ENCODE data around the gene ZNF800. TPM values are rescaled to one million over a fixed set of nuclear protein-coding genes. Genes with fewer than 3 reads are reported as not detected.

Gene ZNF800
- total RNA-seq, result 10 to 100 TPM; 20.3 to 34.7 (median 22.9) TPM
- polyA plus RNA-seq, result 1 to 10 TPM; 4.2 to 7.4 TPM
- long read RNA-seq, donor 1, partial matches to known transcripts, result 5 of 9 reads
- long read RNA-seq, donor 1, other reads (novel, unspliced or antisense), result 4 of 9 reads
- long read RNA-seq, donor 2, full-length matches to known transcripts, result 9 of 30 reads
- long read RNA-seq, donor 2, partial matches to known transcripts, result 16 of 30 reads
- long read RNA-seq, donor 2, other reads (novel, unspliced or antisense), result 5 of 30 reads
- long read RNA-seq, donor 3, full-length matches to known transcripts, result 1 of 9 reads
- long read RNA-seq, donor 3, partial matches to known transcripts, result 5 of 9 reads
- long read RNA-seq, donor 3, other reads (novel, unspliced or antisense), result 3 of 9 reads

DNA sequence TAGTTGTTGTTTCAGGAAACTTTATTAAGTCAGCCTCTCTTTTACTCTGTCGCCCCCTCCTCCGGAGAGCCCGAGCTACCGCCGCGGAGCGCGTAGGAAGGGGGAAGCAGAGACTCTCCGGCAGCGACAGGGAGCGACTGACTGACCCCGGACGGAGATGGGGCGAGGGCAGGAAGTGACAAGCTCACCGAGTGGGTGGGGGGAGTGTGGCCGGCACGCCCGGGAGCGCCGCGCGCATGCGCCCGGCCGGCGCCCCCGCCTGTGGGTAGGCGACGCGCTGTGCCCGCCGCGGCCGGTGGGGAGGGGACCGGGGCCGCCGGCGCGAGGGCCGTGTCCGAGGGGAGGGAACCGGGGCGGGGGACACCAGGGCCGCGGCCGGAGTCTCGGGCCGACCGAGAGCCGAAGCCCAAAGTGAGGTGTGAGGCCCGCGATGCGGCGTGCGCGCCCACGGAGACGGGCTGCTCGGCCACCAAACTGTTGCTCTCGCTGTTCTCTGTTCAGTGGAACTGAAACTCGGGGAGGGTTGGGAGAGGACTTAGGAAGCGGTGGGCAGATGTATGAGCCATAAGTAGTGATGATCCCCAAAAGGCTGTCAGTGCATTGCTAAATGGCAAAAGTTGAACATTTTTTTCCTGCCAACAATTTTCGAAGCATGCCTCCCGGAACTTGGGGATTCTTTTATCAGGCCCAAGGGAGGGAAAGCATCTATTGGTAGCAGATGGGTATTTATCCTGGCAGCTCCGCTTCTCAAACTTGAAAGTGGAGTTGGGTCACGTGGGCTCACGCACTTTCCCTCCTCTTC is at the start of gene ZNF800:
TSS of gene ZNF800 (minus strand) at position 143 of the 802 bp plus-strand sequence. CDS start 1,151 bp downstream, outside the sequence.
- Histone ChIP-seq H3K4me1 (peaks cover 0 to 47% (median 20%) of the 10 kb centered on the region in 12 donors), H3K4me3 (peak within 1 kb of the TSS; percentile 76 to 99 (median 90)), H3K9me3 (no peaks in the 10 kb centered on the region), H3K27me3 (no peaks in the 10 kb centered on the region), H3K27ac (peak within 1 kb of the TSS; percentile 88 to 99 (median 94)), H3K36me3 (peaks cover 0 to 30% (median 15%) of the 10 kb centered on the region in 9 donors)
- WGBS, 4 donors, result 0 to 1% (median 0%) methylated on average over 31 to 67 of the region's 67 CpGs
- ATAC-seq (peak; percentile 99), DNase-seq (peak; percentile 93 to 95 (median 94))
- intact Hi-C loops (cut with DNase I), result loop anchor here in 8 of 10 donors (2.0 to 10.0 kb wide), 8 partner anchors 45 to 262 kb away; partner anchors contain the start of genes ARF5 (in 5 of the 8), GCC1 (in 5 of the 8) and SND1 (in 4 of the 8)
- TF ChIP-seq POLR2A (IDR thresholded peaks at IDR 0.05), result peak; percentile 16 to 86
- peak in 1 of 12 donors; percentile 5 for TF ChIP-seq CTCF (IDR thresholded peaks at IDR 0.05)

DNA sequence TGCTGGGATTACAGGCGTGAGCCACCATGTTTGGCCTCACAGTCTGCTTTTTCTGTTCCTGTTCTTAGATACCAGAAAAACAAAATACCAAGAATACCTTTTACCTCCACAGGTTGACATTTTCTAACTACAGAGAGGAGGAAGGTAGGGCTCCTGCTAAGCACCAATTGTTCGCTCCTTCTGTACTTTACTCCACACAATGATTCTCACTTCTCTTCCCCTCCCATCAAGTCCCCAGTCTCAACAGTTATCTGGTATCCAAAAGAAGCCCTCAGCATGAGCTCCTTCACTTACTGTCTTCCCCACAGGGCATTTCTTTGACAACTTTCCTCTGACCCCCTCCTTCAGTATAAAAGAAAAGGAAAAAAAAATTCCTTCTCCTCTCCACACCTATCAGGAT is 47.7 kb upstream of the ZNF800 start:
- no peak overlapping the region for H3K27ac ChIP-seq
- H3K4me1 ChIP-seq, result no peaks in the 10 kb centered on the region
- no peak for TF ChIP-seq CTCF (IDR thresholded peaks at IDR 0.05)
- no peak for TF ChIP-seq POLR2A (IDR thresholded peaks at IDR 0.05)
- peaks cover 0 to 3% (median 0%) of the 10 kb centered on the region in 12 donors for H3K9me3 ChIP-seq
- no peak overlapping the region for H3K4me3 ChIP-seq
- DNase-seq (no peak), ATAC-seq (no peak)
- intact Hi-C loops (cut with DNase I), result loop anchor here in 1 of 10 donors (5.0 kb wide), 1 partner anchor 117 kb away; no protein-coding TSS in a partner anchor
- WGBS, 4 donors, result 90 to 100% (median 93%) methylated on average over 2 of the region's 2 CpGs
- peaks cover 0 to 11% (median 0%) of the 10 kb centered on the region in 9 donors for H3K27me3 ChIP-seq
- no peaks in the 10 kb centered on the region for H3K36me3 ChIP-seq

- no peak for TF ChIP-seq POLR2A (IDR thresholded peaks at IDR 0.05)
- TF ChIP-seq CTCF (IDR thresholded peaks at IDR 0.05), result no peak
- H3K4me3 ChIP-seq, result no peak overlapping the region
- H3K9me3 ChIP-seq, result no peaks in the 10 kb centered on the region
- ATAC-seq, result no peak
- peaks cover 0 to 13% (median 0%) of the 10 kb centered on the region in 9 donors for H3K27me3 ChIP-seq
- no peak overlapping the region for H3K27ac ChIP-seq
- 68 to 81% (median 74%) methylated on average over 2 of the region's 2 CpGs for WGBS, 4 donors
- H3K4me1 ChIP-seq, result no peaks in the 10 kb centered on the region
- intact Hi-C loops (cut with DNase I), result no loop called here
- H3K36me3 ChIP-seq, result no peaks in the 10 kb centered on the region
- DNase-seq, result no peak
These were observed 46.3 kb upstream of the ZNF800 start for GRCh38 chr7:127438836-127439235.

DNA sequence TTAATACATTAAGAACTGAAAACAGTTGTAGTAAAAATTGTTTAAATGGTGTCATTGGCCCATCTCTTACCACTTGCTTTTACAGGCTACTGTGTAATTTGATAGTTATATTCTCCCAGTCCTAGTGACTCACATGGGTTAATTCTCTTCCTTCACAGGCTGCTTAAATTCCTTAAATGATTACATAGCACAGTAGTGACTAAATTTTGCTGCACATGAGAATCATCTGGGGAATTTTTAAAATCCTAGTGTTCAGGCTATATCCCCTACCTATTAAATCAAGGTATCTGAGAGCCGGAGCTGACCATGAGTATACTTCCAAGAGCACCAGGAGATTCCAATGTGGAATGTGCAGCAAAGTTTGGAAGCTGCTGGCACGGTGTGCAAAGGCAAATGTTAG is 45.3 kb upstream of the ZNF800 start:
- H3K36me3 ChIP-seq, result no peaks in the 10 kb centered on the region
- intact Hi-C loops (cut with DNase I), result no loop called here
- no peaks in the 10 kb centered on the region for H3K9me3 ChIP-seq
- H3K27ac ChIP-seq, result no peak overlapping the region
- no peak overlapping the region for H3K4me3 ChIP-seq
- DNase-seq (no peak), ATAC-seq (no peak)
- WGBS, 4 donors, result 44 to 58% (median 52%) methylated on average over 2 of the region's 2 CpGs
- TF ChIP-seq POLR2A (IDR thresholded peaks at IDR 0.05), result no peak
- TF ChIP-seq CTCF (IDR thresholded peaks at IDR 0.05), result no peak
- no peaks in the 10 kb centered on the region for H3K4me1 ChIP-seq
- H3K27me3 ChIP-seq, result peaks cover 0 to 13% (median 0%) of the 10 kb centered on the region in 9 donors
